NCI-H2196 (cell line): Measurements from ENCODE around the gene CNTNAP4.

Experiments used
- DNase-seq: peaks from one replicate; lab custom pipeline; 2025; ENCODE audit not compliant: unreplicated experiment; lab: John Stamatoyannopoulos, UW

CNTNAP4 gene

GRCh38 chr16:76387994-76388393, 110.8 kb downstream of the CNTNAP4 start:
- DNase-seq: no peak

- no peak for DNase-seq
Measured at GRCh38 chr16:76389126-76389525, 111.9 kb downstream of the CNTNAP4 start.

- DNase-seq: no peak
Measured at GRCh38 chr16:76390476-76390875, 113.3 kb downstream of the CNTNAP4 start.

- no peak for DNase-seq
Measured at GRCh38 chr16:76396977-76397376, 119.8 kb downstream of the CNTNAP4 start.

GRCh38 chr16:76409706-76410105, 132.5 kb downstream of the CNTNAP4 start:
- no peak for DNase-seq

GRCh38 chr16:76421571-76421970, 144.4 kb downstream of the CNTNAP4 start:
- DNase-seq: no peak

- no peak for DNase-seq
Measured at GRCh38 chr16:76428858-76429257, 151.7 kb downstream of the CNTNAP4 start.

GRCh38 chr16:76441391-76441790, 164.2 kb downstream of the CNTNAP4 start:
- no peak for DNase-seq

GRCh38 chr16:76441876-76442275, 164.7 kb downstream of the CNTNAP4 start:
- no peak for DNase-seq

- DNase-seq: no peak
Measured at GRCh38 chr16:76443973-76444372, 166.8 kb downstream of the CNTNAP4 start.

GRCh38 chr16:76444832-76445231, 167.6 kb downstream of the CNTNAP4 start:
- no peak for DNase-seq

- DNase-seq: no peak
Measured at GRCh38 chr16:76445815-76446214, 168.6 kb downstream of the CNTNAP4 start.

- no peak for DNase-seq
Measured at GRCh38 chr16:76446251-76446650, 169.1 kb downstream of the CNTNAP4 start.

GRCh38 chr16:76450890-76451289, 173.7 kb downstream of the CNTNAP4 start:
- no peak for DNase-seq

GRCh38 chr16:76455257-76455656, 178.1 kb downstream of the CNTNAP4 start:
- no peak for DNase-seq

- DNase-seq: no peak
Measured at GRCh38 chr16:76456016-76456415, 178.8 kb downstream of the CNTNAP4 start.

GRCh38 chr16:76459111-76459510, 181.9 kb downstream of the CNTNAP4 start:
- DNase-seq: no peak

GRCh38 chr16:76461836-76462235, 184.6 kb downstream of the CNTNAP4 start:
- DNase-seq: no peak

GRCh38 chr16:76464955-76465620, 187.9 kb downstream of the CNTNAP4 start:
- no peak for DNase-seq

- no peak for DNase-seq
Measured at GRCh38 chr16:76466871-76467270, 189.7 kb downstream of the CNTNAP4 start.

GRCh38 chr16:76474048-76474447, 196.8 kb downstream of the CNTNAP4 start:
- DNase-seq: no peak

- no peak for DNase-seq
Measured at GRCh38 chr16:76478105-76478504, 200.9 kb downstream of the CNTNAP4 start.

GRCh38 chr16:76483307-76483909, 206.2 kb downstream of the CNTNAP4 start:
- DNase-seq: no peak
